SK-N-MC (cell line): ENCODE data around the gene CACNA1F.

Experiments used
- DNase-seq: peaks from one replicate; pipeline ENCODE4 v3.0.0-alpha.2; 2011; ENCODE audit warnings: low read depth, low spot score
- H3K27ac ChIP-seq: fragments of 200-600 bp; sonication (generic); 2 replicates; pipeline ENCODE4 v1.5.1; 2016; ENCODE audit warnings: mixed run types
- H3K36me3 ChIP-seq: fragments of 200-600 bp; sonication (generic); 2 replicates; pipeline ENCODE4 v1.6.1; 2017; ENCODE audit warnings: antibody characterized with exemption, low read length, mixed read lengths; ENCODE audit not compliant: insufficient read depth
- H3K4me3 ChIP-seq: fragments of 200-600 bp; sonication (generic); 2 replicates; pipeline ENCODE4 v1.5.1; 2016
- H3K9ac ChIP-seq: fragments of 200-600 bp; sonication (generic); 2 replicates; pipeline ENCODE4 v1.8.0; 2017; ENCODE audit warnings: mixed run types, mixed read lengths; ENCODE audit not compliant: insufficient read length
- H3K9me3 ChIP-seq: fragments of 200-600 bp; sonication (generic); 2 replicates; pipeline ENCODE4 v1.6.1; 2017; ENCODE audit warnings: low read depth, mild to moderate bottlenecking, antibody characterized with exemption, low read length, moderate library complexity, mixed read lengths
- EZH2 ChIP-seq: fragments of 200-600 bp; sonication (generic); IDR thresholded peaks from one replicate; pipeline ENCODE4 v1.6.1; 2017; ENCODE audit warnings: antibody characterized with exemption
- FOXP2 ChIP-seq: optimal IDR thresholded peaks from 2 replicates; pipeline ENCODE3; 2011; ENCODE audit warnings: mild to moderate bottlenecking, moderate library complexity; ENCODE audit not compliant: insufficient read depth; ENCODE audit errors: extremely low read length, control extremely low read depth
- POLR2AphosphoS5 ChIP-seq: IDR thresholded peaks from 2 replicates; pipeline ENCODE4 v1.6.1; 2012; ENCODE audit warnings: mild to moderate bottlenecking, low read depth, low read length, borderline replicate concordance

Gene CACNA1F

GRCh38 chrX:49262603-49263002 lies 29.5 kb upstream of the CACNA1F start:
- DNase-seq, result no peak
- Histone ChIP-seq H3K9ac (no peak overlapping the region), H3K9me3 (no peaks in the 10 kb centered on the region), H3K27ac (no peak overlapping the region), H3K4me3 (no peak overlapping the region), H3K36me3 (no peaks in the 10 kb centered on the region)
- TF ChIP-seq POLR2AphosphoS5 (no peak), EZH2 (no peak), FOXP2 (no peak)

GRCh38 chrX:49260221-49260985 lies 27.3 kb upstream of the CACNA1F start:
- Histone ChIP-seq H3K9ac (no peak overlapping the region), H3K36me3 (no peaks in the 10 kb centered on the region), H3K27ac (no peak overlapping the region), H3K4me3 (no peak overlapping the region), H3K9me3 (no peaks in the 10 kb centered on the region)
- TF ChIP-seq POLR2AphosphoS5 (no peak), FOXP2 (no peak), EZH2 (no peak)
- DNase-seq, result no peak

GRCh38 chrX:49258749-49259124 lies 25.6 kb upstream of the CACNA1F start:
- Histone ChIP-seq H3K9ac (no peak overlapping the region), H3K27ac (no peak overlapping the region), H3K9me3 (no peaks in the 10 kb centered on the region), H3K4me3 (no peak overlapping the region), H3K36me3 (no peaks in the 10 kb centered on the region)
- DNase-seq, result no peak
- TF ChIP-seq POLR2AphosphoS5 (no peak), EZH2 (no peak), FOXP2 (no peak)

- Histone ChIP-seq H3K9ac (no peak overlapping the region), H3K27ac (no peak overlapping the region), H3K36me3 (no peaks in the 10 kb centered on the region), H3K4me3 (no peak overlapping the region), H3K9me3 (no peaks in the 10 kb centered on the region)
- DNase-seq, result no peak
- no peak for TF ChIP-seq POLR2AphosphoS5
Measured at GRCh38 chrX:49257846-49258748, 25.0 kb upstream of the CACNA1F start.

- H3K27ac ChIP-seq, result no peak overlapping the region
- H3K9ac ChIP-seq, result no peak overlapping the region
- no peak for TF ChIP-seq EZH2
- TF ChIP-seq POLR2AphosphoS5, result no peak
- no peak for TF ChIP-seq FOXP2
- DNase-seq, result no peak
- no peak overlapping the region for H3K4me3 ChIP-seq
- no peaks in the 10 kb centered on the region for H3K9me3 ChIP-seq
- no peaks in the 10 kb centered on the region for H3K36me3 ChIP-seq
Measured at GRCh38 chrX:49257074-49257790, 24.1 kb upstream of the CACNA1F start.

- Histone ChIP-seq H3K27ac (no peak overlapping the region), H3K9ac (no peak overlapping the region), H3K36me3 (no peaks in the 10 kb centered on the region), H3K4me3 (no peak overlapping the region), H3K9me3 (no peaks in the 10 kb centered on the region)
- TF ChIP-seq POLR2AphosphoS5 (no peak), EZH2 (no peak), FOXP2 (no peak)
- DNase-seq, result no peak
Measured at GRCh38 chrX:49256268-49256995, 23.3 kb upstream of the CACNA1F start.

GRCh38 chrX:49254639-49255038 lies 21.5 kb upstream of the CACNA1F start:
- no peak overlapping the region for H3K27ac ChIP-seq
- no peaks in the 10 kb centered on the region for H3K9me3 ChIP-seq
- H3K36me3 ChIP-seq, result no peaks in the 10 kb centered on the region
- H3K9ac ChIP-seq, result no peak overlapping the region
- no peak for DNase-seq
- no peak overlapping the region for H3K4me3 ChIP-seq
- TF ChIP-seq POLR2AphosphoS5 (no peak), EZH2 (no peak), FOXP2 (no peak)

GRCh38 chrX:49251325-49251724 lies 18.2 kb upstream of the CACNA1F start:
- Histone ChIP-seq H3K4me3 (no peak overlapping the region), H3K9ac (no peak overlapping the region), H3K9me3 (no peaks in the 10 kb centered on the region), H3K36me3 (no peaks in the 10 kb centered on the region), H3K27ac (no peak overlapping the region)
- DNase-seq, result no peak
- TF ChIP-seq FOXP2, result no peak
- no peak for TF ChIP-seq POLR2AphosphoS5
- TF ChIP-seq EZH2, result no peak
